Stimulated activated CD4-positive, alpha-beta T cell treated with anti-CD3 and anti-CD28 coated beads, Interleukin-2, amount 100 ng/mL, for 48 hours (primary cell): Measurements from ENCODE around the gene SIRT3.
"Not testable (repeated sequence)": the region's sequence is repeated elsewhere in the genome, so short reads cannot be mapped to it uniquely, and the experiment has no call there.

Source experiments
- DNase-seq, 2 donors: peaks; one replicate each; pipeline ENCODE4 v3.0.0-alpha.2; 2020

SIRT3 gene

GRCh38 chr11:200224-201003 is 35.7 kb downstream of the SIRT3 start:
- DNase-seq: no peak

DNA sequence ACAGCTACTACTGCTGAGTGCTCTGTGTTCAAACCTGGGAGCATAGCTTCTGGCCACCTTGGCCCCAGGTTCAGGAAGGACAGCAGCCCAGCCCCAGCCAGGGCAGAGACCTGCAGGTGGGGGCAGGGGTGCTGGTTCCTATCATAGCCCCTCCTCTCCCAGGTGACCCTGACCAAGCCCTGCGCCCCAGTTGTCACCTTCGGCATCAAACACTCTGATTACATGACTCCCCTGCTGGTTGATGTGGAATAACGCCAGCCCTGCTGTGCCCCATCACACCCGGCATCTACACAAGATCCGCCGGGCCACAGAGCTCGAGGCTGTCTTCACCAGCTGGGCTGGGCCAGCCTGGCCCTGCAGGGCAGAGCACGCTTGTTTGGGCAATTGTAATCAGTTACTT is 36.4 kb downstream of the SIRT3 start:
- no peak for DNase-seq

DNA sequence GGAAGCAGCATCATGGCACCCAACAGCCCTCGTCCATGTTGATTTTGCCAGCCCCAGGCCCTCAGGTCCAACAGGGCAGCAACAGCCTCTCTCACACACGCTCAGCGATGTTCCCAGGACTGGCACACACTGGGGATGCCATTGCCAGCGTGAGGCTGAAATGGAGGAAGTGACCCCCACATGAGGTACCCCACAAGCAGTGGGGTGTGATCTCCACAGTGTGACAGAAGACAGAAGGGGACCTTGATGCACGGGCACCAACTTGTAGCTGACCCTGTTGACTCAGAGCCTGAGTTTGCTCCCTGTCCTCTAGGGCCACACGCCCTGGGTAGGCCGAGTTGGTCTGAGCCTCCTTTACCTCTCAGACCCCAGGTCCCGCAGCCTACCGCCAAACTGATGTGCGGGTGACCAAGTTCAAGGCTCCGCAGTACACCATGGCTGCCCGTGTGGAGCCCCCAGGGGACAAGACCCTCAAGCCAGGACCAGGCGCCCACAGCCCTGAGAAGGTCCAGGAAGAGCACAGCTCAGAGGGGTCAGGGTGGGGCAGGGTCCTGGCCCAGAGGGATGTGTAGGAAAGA is 37.0 kb downstream of the SIRT3 start:
- DNase-seq: no peak

- no peak for DNase-seq
These were observed 37.8 kb downstream of the SIRT3 start for GRCh38 chr11:198236-198806.

DNA sequence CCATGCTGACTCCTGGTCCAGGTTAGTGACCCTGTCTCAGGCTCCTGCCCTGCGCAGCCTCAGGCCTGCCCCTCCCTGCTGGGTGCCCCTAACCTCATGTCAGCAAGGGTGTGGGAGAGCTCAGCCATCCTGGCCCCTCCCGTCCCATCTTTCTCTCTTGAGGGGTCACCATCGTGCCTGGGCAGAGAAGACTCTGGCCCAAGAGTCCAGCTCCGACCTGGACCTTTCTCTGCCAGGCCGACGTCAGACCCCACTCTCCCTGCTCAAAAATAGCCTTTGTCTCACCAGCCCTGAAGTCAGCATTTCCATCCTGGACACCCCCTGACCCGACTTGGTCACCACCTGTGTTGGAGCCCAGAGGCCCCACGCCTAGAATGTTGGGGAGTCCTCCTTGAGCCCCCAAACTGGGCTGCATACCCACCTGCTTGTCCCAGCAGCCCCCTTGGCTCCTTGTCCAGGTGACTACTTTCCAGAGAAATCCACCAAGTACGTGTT is 38.4 kb downstream of the SIRT3 start:
- DNase-seq: no peak

DNA sequence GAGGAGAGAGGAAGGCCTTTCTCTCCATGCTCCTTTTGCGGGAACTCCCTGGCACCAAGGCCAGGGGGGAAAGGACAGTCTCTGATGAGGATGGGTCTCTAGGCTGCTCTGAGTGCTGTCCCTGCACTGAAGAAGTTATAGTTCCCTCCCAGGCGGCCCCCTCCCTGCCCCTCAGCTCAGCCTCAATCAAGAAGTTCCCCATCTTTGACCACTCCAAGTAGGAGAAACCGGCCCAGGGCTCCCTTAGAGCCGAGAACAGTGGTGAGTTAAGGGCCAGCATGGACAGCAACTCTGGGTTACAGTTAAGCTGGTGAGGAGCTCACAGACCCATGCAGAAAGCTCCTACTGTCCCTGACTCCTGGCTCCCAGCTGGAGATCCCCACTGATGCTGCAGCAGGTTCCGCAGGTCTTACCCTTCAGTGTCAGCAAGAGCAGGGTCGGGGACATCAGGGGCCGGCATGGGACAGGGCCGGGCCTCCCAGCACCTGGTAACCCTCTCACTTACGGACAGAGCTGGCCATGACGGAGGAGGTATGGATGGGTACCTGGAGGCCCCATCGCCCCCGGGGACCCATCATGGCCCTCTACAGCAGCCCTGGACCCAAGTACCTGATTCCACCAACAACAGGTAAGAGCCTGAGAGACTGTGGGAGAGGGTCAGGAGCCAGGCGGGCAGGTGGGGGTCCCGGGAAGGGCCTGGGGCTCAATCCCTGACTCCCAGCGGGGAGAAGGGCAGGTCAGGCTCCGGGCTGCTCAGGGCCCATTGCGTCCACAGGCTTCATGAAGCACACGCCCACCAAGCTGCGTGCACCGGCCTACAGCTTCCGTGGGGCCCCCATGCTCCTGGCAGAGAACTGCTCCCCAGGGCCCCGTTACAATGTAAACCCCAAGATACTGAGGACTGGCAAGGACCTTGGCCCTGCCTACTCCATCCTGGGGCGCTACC is 39.1 kb downstream of the SIRT3 start:
- DNase-seq: no peak

- DNase-seq: not testable (repeated sequence)
These were observed 42.7 kb downstream of the SIRT3 start for GRCh38 chr11:193481-193880.

GRCh38 chr11:192674-193128 is 43.4 kb downstream of the SIRT3 start, which contains the start of gene SCGB1C1:
Gene SCGB1C1 (plus strand): TSS chr11:193078. CDS start chr11:193100, 22 bp downstream.
- not testable (repeated sequence) for DNase-seq

- peak in 1 of 2 donors; percentile 57 for DNase-seq
These were observed 44.4 kb downstream of the SIRT3 start for GRCh38 chr11:191490-192478.

- not testable (repeated sequence) for DNase-seq
These were observed 45.6 kb downstream of the SIRT3 start for GRCh38 chr11:190546-190945.

DNA sequence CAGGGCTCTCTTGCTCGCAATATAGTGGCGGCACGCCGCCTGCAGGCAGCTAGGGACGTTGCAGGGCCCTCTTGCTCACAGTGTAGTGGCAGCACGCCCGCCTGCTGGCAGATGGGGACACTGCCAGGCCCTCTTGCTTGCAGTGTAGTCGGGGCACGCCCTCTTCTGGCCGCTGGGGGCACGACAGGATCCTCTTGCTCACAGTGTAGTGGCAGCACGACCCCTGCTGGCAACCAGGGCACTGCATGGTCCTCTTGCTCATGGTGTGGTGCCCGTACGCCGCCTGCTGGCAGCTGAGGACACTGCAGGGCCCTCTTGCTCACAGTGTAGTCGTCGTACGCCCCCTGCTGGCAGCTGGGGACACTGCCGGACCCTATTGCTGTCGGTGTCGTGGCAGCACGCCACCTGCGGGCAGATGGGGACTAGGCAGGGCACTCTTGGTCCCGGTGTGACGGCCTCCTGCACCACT is 46.3 kb downstream of the SIRT3 start:
- DNase-seq: peak in 1 of 2 donors; percentile 33

DNA sequence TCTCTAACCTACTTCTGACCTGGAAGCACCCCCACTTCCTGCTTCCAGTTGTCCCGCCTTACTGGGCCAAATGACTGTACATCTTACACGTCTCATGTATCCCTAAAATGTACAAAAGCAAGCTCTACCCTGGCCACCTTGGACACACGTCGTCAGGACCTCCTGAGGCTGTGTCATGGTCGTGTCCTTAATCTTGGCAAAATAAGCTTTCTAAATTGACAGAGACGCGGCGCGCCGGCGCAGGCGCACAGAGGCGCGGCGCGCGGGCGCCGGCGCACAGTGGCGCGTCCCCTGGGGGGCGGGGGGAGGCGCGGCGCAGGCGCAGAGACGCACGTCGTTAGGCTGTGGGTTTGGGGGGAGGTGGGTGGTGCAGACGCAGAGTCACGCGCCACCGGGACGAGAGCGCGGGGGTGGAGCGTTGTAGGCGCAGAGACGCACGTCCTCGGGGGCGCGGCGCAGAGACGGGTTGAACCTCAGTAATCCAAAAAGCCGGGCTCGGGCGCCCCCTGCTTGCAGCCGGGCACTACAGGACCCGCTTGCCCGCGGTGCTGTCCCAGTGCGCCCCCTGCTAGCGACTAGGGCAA is 46.9 kb downstream of the SIRT3 start:
- not testable (repeated sequence) for DNase-seq

DNA sequence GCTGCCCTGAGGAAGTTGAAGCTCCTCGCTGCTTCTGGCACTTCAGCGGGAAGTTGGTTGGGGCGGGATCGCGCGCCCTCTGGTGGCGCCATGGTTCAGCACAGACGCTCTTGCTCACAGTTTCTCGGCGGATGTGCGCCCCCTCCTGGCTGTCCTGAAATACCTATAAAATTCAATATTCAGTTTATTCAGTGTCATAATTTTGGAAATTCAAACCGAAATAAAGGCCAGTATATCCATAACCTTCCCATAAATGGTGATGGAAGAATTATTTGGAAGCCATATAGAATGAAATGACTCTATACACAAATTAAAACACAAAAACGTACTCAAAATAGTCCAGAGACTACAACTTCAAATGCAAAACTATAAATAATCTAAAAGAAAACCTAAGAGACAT is 55.9 kb downstream of the SIRT3 start:
- DNase-seq: not testable (repeated sequence)
